KMS-11 (cell line): ENCODE measurements around the gene BZW1.

Experiments
- H2AFZ ChIP-seq: fragments of 200-600 bp; sonication (generic); 2 replicates; pipeline ENCODE4 v1.6.1; 2016; ENCODE audit warnings: antibody characterized with exemption, mixed run types, low read depth
- H3K27ac ChIP-seq: fragments of 200-600 bp; sonication (generic); 2 replicates; pipeline ENCODE4 v1.6.1; 2016; ENCODE audit warnings: mild to moderate bottlenecking, mixed run types
- H3K27me3 ChIP-seq: fragments of 200-600 bp; sonication (generic); 2 replicates; pipeline ENCODE4 v1.6.1; 2017; ENCODE audit warnings: mild to moderate bottlenecking, low read depth, mixed run types, moderate library complexity; ENCODE audit not compliant: insufficient read depth
- H3K36me3 ChIP-seq: fragments of 200-600 bp; sonication (generic); 2 replicates; pipeline ENCODE4 v1.6.1; 2017; ENCODE audit warnings: mild to moderate bottlenecking, mixed run types; ENCODE audit not compliant: insufficient read depth
- H3K4me1 ChIP-seq: fragments of 200-600 bp; sonication (generic); 2 replicates; pipeline ENCODE4 v1.6.1; 2016; ENCODE audit warnings: mild to moderate bottlenecking, low read depth, mixed run types; ENCODE audit not compliant: poor library complexity, severe bottlenecking
- H3K4me2 ChIP-seq: fragments of 200-600 bp; sonication (generic); 2 replicates; pipeline ENCODE4 v1.7.0; 2016; ENCODE audit warnings: mild to moderate bottlenecking, mixed run types
- H3K4me3 ChIP-seq: fragments of 200-600 bp; sonication (generic); IDR thresholded peaks from 2 replicates; pipeline ENCODE4 v1.6.1; 2017; ENCODE audit warnings: low read depth, low read length, mixed read lengths; ENCODE audit not compliant: insufficient read depth
- H3K79me2 ChIP-seq: fragments of 200-600 bp; sonication (generic); 2 replicates; pipeline ENCODE4 v1.6.1; 2016; ENCODE audit warnings: low read depth, mixed run types; ENCODE audit not compliant: insufficient read depth
- H3K9ac ChIP-seq: fragments of 200-600 bp; sonication (generic); 2 replicates; pipeline ENCODE4 v1.6.1; 2016; ENCODE audit warnings: mild to moderate bottlenecking, mixed run types
- H4K20me1 ChIP-seq: fragments of 200-600 bp; sonication (generic); 2 replicates; pipeline ENCODE4 v1.6.1; 2016; ENCODE audit warnings: mild to moderate bottlenecking, mixed run types; ENCODE audit not compliant: insufficient read depth
- TF ChIP-seq, protein P1 (sequence below): fragments of 200-600 bp; sonication (generic); conservative IDR thresholded peaks from 2 replicates; pipeline ENCODE4 v1.6.1; 2017; ENCODE audit warnings: low read depth, mild to moderate bottlenecking, antibody characterized with exemption, low read length, moderate library complexity, mixed read lengths

Gene BZW1

DNA sequence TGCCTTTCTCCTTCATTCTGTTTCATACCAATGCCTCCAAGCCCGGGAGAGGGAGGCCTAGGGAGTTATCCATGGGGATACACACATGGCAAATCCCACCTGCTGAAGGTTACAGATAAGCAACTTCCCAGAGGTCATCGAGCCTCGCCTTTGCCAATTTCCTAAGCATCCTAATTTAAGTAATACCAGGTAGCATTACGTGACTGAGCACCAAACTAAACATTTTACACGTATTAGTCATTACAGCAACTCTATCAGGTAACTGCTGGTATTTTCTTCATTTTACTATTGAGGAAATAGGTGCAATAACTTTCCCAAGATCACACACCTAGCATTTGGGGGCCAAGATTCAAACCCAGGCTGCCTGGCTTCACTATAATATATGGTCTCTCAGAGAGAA, 30.1 kb upstream of the BZW1 start:
- Histone ChIP-seq H3K27me3 (no peaks in the 10 kb centered on the region), H3K9ac (no peak overlapping the region), H3K36me3 (no peaks in the 10 kb centered on the region), H3K27ac (no peak overlapping the region), H3K79me2 (no peaks in the 10 kb centered on the region), H4K20me1 (no peaks in the 10 kb centered on the region), H2AFZ (no peak overlapping the region), H3K4me3 (no peak overlapping the region), H3K4me1 (no peaks in the 10 kb centered on the region), H3K4me2 (no peak overlapping the region)
- TF ChIP-seq, protein P1, sequence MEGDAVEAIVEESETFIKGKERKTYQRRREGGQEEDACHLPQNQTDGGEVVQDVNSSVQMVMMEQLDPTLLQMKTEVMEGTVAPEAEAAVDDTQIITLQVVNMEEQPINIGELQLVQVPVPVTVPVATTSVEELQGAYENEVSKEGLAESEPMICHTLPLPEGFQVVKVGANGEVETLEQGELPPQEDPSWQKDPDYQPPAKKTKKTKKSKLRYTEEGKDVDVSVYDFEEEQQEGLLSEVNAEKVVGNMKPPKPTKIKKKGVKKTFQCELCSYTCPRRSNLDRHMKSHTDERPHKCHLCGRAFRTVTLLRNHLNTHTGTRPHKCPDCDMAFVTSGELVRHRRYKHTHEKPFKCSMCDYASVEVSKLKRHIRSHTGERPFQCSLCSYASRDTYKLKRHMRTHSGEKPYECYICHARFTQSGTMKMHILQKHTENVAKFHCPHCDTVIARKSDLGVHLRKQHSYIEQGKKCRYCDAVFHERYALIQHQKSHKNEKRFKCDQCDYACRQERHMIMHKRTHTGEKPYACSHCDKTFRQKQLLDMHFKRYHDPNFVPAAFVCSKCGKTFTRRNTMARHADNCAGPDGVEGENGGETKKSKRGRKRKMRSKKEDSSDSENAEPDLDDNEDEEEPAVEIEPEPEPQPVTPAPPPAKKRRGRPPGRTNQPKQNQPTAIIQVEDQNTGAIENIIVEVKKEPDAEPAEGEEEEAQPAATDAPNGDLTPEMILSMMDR: no peak

DNA sequence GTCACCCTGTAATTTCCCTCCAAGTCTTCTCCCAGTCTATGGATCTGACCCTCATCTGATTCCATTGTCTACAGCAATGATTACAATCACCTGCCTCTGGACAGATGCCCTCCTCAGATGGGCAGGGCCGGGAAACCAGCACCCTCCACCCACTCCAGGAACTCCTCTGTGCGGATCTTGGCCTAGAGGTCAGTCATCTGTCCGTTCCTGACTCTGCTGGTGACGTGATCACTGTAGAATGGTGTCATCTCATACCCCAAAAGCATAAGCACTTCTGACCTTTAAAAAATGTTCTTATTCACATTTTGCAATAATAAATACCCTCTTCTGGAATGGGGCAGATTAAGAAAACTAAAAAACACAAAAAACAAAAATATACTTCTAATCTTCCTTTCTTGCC, 29.5 kb upstream of the BZW1 start:
- Histone ChIP-seq H3K27me3 (no peaks in the 10 kb centered on the region), H3K4me2 (no peak overlapping the region), H3K27ac (no peak overlapping the region), H4K20me1 (no peaks in the 10 kb centered on the region), H3K4me3 (no peak overlapping the region), H3K36me3 (no peaks in the 10 kb centered on the region), H3K9ac (no peak overlapping the region), H3K79me2 (no peaks in the 10 kb centered on the region), H3K4me1 (no peaks in the 10 kb centered on the region), H2AFZ (no peak overlapping the region)
- TF ChIP-seq, protein P1: no peak

DNA sequence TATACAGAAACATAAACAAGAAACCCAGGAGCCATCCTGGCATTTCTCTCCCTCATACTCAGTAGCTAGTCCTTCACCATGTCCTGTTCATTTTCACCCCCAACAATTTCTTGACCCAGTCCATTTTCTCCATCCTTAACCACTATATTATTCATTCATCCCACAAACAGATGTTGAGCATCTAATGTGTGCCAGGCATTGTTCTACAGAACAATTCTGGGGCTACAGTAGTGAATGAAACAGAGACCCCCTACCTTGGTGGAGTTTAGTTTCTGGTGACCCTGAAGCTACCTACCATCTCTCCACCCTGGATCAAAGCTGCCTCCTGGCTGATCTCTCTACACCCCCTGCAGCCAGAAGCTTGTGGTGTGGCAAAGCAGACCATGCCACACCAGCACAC, 27.5 kb upstream of the BZW1 start:
- Histone ChIP-seq H4K20me1 (no peaks in the 10 kb centered on the region), H3K27ac (no peak overlapping the region), H2AFZ (no peak overlapping the region), H3K27me3 (no peaks in the 10 kb centered on the region), H3K4me3 (no peak overlapping the region), H3K36me3 (no peaks in the 10 kb centered on the region), H3K79me2 (no peaks in the 10 kb centered on the region), H3K4me2 (no peak overlapping the region), H3K4me1 (no peaks in the 10 kb centered on the region), H3K9ac (no peak overlapping the region)
- TF ChIP-seq, protein P1: no peak

DNA sequence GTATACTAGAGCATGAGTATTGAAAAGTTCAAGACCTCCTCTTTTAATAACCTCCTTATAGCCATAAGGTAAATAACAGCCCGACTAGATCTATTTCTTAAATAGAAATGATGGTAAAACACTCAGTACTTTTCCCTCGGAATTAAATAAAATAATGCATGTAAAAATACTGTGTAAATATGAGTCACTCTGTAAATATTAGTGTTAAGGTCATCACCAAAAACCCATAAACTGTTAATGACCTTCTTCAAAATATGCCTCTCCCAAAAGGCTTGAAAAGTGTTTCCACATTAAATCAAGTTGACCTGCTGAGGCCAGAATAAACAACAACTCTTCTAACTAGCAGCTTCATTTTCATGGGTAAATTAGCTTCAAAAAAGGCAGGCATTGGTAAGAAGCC, 25.3 kb upstream of the BZW1 start:
- H3K79me2 ChIP-seq: no peaks in the 10 kb centered on the region
- H3K4me2 ChIP-seq: no peak overlapping the region
- no peaks in the 10 kb centered on the region for H4K20me1 ChIP-seq
- TF ChIP-seq, protein P1: no peak
- H3K27ac ChIP-seq: no peak overlapping the region
- H3K9ac ChIP-seq: no peak overlapping the region
- H3K36me3 ChIP-seq: no peaks in the 10 kb centered on the region
- no peak overlapping the region for H2AFZ ChIP-seq
- H3K4me3 ChIP-seq: no peak overlapping the region
- H3K27me3 ChIP-seq: no peaks in the 10 kb centered on the region
- no peaks in the 10 kb centered on the region for H3K4me1 ChIP-seq

DNA sequence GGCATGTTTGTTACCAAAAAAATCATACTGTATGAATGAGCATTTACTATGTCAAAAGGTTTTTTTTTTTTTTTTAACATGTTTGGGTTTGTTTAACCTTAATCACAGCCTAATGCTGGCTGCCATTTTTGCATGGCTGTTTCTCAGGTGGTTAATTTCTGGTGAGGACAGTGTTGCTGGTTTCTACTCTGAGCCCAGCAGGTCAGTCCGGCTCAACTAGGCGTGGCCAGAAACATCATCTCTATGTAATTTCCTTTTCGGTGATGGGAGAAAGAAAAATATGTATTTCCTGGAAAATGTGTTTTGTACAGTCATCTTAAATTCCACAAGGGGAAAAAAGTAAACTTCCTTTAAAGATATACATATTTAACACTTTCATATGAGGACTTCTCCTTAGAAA, 24.9 kb upstream of the BZW1 start:
- H3K27me3 ChIP-seq: no peaks in the 10 kb centered on the region
- no peaks in the 10 kb centered on the region for H4K20me1 ChIP-seq
- no peak overlapping the region for H3K9ac ChIP-seq
- no peak overlapping the region for H3K27ac ChIP-seq
- H3K79me2 ChIP-seq: no peaks in the 10 kb centered on the region
- H2AFZ ChIP-seq: no peak overlapping the region
- H3K36me3 ChIP-seq: no peaks in the 10 kb centered on the region
- H3K4me1 ChIP-seq: no peaks in the 10 kb centered on the region
- no peak overlapping the region for H3K4me3 ChIP-seq
- TF ChIP-seq, protein P1: no peak
- H3K4me2 ChIP-seq: no peak overlapping the region
